Effector CD8-positive, alpha-beta T cell (primary cell): ENCODE results near the gene SLC10A1.

Experiments used
- DNase-seq: peaks from one replicate; lab custom pipeline; 2025; lab: John Stamatoyannopoulos, UW

The SLC10A1 gene

DNA sequence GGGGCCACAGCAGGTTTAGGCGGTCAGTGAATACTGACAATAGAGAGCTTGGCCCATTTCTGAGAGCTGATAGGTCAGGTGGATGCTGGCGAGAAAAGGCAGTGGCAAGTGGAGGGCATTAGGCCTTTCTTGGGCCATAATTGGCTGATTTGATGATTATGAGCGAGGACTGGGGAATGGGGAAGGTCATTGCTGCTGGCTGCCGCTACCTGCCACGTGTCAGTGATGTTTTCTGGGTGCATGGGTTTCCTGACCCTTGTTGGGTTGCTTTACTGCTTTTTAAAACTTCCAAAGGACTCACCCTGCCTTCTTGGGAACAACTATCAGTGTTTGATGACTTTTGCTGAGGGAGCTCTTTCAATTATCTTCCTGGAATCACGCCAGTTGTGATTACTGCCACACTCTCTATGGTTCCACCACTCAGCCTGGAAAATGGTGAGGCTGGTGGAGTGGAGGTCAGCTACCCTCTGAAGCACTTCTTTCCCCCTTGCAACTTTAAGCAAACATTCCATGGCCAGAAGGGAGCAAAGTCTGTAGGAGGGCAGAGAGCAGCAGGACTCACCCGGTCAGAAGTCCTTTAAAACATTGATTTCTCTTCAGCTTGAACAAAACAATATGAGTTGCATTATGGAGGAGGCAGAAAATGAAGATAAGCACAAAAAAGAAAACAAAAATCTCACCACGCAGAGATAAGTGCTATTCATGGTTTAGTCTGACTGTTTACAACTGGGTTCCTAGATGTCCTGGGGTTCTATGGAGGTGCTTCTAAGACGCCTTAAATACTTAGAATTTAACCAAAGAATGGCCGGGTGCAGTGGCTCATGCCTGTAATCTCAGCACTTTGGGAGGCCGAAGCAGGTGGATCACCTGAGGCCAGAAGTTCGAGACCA is 12.1 kb upstream of the SLC10A1 start:
- DNase-seq: no peak

DNA sequence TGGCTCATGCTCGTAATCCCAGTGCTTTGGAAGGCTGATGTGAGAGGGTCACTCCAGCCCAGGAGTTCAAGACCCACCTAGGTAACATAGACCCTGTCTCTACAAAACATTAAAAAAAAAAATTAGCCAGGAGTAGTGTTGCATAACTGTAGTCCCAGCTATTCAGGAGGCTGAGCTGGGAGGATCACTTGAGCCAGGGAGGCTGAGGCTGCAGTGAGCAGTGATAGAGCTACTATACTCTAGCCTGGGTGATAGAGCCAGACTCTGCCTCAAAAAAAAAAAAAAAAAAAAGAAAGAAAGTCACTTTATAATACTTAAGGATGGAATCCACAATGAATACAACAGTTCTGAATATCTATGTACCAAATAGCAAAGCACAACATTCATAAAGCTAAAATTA is 10.2 kb upstream of the SLC10A1 start:
- no peak for DNase-seq

DNA sequence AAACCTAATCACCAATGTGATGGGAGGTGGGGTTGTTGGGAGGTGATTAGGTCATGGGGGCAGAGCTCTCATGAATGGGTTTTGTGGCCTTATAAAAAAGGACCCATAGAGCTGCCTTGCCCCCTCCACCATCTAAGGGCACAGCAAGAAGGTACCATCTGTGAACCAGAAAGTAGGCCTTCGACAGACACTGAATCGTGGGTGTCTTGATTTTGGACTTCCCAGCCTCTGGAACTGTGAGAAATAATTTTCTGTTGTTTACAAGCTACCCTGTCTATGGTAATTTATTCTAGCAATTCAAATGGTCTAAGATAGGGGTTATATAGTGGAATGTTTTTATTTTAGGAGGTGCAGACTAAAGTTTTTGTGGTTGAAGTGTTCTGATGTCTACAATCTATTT is 7.9 kb upstream of the SLC10A1 start:
- no peak for DNase-seq

DNA sequence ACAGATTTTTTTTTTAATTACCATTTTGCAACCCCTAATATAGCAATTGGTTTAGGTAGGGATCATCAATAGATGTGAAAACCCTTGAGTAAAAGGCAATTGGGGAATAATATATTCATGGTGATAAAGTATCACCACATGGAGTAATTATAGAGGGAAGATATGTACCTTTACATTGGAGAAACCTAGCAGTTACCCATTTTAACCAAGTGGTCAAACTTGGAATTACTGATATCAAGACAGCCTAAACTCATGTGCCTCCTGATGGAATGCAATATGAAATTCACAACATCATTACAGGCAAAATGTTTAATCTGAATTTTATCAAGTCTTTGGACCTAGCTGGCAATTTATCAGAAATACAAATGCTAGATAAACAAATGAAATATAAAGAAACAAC is 6.7 kb upstream of the SLC10A1 start:
- no peak for DNase-seq

DNA sequence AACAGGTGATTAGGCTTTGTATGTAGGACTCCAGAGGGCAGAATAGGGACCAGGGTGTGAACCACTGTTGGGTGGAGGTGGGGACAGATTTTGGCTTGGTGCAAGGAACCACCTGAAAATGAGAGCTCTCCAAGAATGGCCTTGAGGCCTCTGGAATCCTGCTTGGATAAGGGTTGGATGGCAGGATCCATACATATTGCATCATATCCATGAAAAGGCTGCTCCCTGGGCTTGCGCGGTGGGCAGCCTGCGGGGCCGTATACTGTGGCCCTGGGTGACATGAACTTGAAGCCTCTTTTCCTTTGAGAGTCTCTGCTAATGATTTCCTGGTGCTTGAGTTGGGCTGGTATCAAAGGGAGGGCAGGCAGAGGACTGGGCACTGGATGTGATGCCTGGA is 1.3 kb upstream of the SLC10A1 start:
- DNase-seq: no peak

DNA sequence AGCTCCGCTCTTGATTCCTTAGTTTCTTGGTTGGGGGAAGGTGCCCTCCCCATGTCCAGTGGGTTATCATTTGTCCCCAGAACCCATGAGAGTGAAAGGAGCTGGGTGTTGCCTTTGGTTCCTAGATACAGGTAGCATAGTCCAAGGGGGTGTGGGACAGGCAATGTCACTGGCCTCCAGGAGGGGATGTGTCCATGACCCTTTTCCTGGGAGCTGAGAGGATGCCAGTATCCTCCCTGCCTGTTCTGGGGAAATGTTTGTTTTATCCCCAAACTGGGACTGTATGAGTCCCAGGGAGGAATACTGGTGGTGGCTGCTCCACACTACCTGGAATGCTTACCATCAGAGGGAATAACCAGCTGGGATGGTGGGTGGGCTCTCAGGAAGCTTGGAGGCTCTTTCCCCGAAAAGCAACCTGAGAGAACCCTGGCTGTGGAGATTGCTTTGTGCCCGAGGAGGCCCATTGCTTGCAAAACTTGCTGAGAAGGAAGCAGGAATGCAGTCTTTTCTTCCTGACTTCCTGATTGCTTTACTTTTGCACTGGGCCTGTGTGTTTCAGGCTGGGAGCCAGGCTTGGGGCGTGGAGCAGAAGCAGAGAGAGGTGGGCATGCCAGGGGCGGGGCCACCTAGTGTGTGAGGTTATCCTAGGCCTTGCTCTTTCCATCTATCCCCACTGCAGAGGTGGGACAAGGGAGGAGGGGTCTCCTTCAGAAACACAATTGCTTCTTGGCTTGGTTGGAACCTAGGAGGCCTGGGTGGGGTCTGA is 715 bp upstream of the SLC10A1 start:
- DNase-seq: no peak

DNA sequence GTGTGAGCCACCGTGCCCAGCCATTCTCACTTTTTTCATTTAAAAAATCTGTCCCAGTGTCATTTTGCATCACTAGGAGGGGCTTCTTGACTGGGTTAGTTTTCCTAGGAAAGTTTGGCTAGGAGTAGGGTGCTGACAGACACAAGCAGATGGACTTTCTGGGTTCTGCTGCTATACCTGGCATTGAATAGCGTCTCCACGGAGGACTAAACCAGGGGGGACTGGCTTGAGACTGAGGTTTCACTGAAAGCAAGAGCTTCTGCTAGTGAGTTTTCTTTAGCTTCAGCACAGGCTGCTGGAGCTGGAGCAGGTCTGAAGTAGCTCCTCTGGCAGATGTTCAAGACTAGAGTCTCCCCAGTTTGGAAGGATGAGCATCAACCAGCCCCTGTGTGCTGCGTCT is 1.4 kb downstream of the SLC10A1 start:
- no peak for DNase-seq

DNA sequence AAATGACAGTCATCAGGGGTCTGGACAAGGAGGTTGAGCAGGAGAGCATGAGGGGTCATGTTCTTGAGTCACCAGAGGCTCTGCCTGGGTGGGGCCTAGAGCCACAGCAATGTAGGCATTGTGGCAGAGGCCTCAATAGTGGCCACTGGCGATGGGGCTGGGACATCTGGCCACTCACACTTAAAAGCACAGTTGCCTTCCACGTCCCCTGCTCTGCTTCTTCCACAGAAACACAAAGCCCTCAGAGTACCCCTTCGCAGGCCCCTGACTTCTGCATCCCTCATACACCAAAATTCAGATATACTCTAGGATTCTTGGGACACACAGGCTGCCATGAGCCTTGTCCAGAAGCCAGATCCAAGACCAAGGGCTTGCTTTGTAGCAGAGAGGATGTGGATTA is 2.2 kb downstream of the SLC10A1 start:
- DNase-seq: no peak

DNA sequence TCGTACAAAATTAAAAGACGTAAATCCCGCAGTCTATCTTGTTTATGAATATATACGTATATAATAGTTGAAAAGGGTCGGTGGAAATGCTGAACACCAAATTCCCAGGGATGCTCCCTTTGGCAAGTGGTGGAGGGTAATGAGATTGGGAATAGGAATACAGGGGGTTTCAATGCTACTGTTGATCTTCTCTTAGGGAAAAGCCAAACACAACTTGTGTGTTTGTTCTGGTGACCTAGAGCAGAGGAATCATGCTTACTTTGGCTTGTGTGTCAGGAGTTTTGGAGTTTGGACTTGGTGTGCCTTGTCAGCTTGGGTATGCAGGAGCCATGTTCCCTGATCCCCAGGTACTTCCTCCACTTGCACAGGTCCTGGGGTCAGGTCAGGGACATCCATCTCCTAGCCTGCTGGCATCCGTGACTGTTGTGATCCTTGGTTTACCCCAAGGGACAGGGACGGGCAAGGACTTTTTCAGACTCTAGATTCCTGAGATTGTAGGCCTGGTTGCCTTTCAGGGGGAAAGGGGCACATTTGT is 4.1 kb downstream of the SLC10A1 start:
- DNase-seq: no peak

DNA sequence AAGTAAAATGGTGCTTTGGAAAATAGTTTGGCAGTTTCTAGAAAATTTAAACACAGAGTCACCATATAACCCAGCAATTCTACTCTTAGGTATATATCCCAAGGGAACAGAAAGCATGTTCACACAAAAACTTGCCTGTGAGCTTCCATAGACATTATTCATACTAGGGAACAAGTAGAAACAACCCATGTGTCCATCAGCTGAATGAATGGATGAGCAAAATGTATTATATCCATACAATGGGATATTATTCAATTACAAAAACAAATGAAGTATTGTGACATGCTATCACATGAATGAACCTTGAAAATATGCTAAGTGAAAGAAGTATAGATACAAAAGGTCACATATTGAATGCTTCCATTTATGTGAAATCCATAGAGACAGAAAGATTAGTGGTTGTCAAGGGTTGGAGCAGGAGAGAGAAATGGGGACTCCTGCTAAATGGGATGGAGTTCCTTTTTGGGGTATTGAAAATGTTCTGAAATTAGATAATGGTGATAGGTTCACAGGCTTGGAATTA is 7.9 kb downstream of the SLC10A1 start:
- DNase-seq: no peak

DNA sequence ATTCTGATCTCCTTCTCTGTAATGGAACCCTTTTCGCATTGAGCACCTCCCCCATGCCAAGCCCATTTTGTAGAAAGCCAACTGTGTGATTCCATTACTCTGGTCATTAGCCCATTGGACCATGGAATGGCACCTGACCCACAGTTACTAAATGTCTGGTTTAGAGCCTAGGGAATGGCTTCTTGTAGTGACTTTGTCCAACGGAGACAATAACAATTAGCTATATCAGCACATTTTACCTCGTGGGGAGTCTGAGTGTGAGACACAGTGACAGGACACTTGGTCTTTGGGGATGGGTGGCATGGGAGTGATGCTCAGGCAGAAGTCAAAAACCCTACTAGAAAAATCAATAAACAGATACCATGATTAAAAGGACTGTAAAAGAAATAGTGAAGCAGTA is 10.4 kb downstream of the SLC10A1 start:
- no peak for DNase-seq

DNA sequence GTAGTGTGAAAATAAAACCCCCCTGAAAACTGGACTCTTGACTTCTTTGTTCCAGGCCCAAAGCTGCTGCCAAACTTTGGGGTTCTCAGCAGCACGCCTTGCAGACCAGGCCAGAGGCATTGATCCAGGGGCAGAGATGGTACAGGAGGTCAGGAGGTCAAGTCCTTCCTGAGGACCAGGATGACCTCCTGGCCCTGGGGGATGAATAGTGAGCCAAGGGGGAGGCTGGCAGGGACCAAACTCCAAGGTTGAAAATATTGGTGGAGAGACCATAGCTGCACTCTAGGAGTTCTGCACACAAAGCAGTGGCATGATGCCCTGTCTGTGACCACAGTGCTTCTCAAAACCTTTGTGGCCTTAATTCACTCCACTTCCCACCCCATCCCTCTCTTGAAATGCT is 12.1 kb downstream of the SLC10A1 start:
- no peak for DNase-seq

DNA sequence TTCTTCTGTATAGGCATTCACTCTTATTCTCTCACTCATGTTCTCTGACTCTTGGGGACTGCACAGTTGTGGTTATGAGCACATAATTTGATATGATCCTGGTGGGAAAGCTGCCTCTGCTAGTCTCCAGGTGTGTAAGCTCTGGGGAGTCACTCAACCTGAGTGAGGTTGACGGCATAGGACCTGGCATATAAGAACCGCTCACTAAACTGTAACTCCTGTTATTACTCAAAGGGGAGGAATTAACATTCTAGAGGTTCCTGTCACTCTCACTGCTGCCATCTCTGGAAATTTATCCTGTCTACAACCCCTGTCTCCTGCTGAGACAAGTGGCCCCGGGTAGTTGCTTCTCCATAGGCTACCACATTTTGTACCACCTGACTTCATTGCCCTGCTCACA is 16.1 kb downstream of the SLC10A1 start:
- DNase-seq: no peak

DNA sequence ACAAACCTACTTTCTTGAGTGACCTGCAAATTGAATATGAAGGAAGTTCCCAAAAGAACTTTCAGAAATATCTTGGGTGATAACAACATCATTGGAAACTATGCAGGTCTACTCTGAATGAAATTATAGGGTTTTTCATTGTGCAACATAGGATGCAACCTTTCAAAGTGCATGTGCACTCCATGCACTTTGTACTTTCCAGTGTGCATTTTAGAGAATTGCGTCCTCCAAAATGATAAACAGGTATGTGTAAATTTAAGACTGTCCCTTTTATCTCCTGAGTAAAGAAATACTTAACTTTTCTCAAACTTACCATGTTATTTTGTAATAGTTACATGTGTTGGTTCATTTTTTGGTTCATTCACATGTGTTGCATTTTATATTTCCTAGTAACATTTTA is 16.9 kb downstream of the SLC10A1 start:
- no peak for DNase-seq

DNA sequence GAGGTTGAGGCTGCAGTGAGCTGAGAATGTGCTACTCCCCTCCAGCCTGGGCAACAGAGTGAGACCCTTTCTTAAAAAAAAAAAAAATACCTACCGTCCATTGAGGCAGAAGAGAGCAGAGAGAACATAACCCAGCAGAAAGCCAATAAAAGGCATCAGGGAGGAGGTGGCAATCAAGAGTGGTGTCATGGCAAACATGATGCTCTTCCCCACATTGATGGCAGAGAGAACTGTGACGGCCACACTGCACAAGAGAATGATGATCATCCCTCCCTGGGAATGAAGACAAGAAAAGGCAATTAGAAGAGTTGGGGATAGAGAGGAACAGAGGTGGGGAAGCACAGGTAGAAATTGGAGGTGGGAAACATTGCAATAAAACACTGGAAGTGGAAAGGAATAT is 18.0 kb downstream of the SLC10A1 start:
- no peak for DNase-seq

DNA sequence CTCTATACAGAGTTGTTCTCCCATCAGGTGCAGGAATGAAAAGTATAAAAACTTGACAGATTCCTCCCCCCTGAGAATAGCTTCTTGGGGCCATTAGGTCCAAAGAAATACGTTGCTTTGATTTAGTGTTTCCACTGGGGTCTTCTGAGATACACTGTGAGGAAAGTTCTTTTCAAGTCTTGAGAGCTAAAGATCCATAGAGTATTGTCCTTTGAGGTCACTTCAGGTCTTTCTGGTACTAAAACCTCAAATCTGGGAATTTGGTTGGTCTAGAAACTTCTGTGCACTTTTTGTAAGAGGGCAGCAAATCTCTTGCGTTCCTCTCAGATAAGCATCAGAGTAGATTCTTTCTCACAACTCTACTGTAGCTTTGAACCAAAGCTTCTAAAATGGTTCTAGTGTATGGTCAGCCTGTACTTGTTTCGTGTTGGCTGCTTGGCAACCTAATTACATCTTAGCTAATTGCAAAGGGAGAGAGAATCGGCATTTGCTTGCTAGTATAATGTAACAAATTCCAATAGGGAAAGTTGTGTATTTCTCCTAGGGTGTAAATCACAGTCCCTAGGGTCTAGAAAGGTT is 20.1 kb downstream of the SLC10A1 start:
- DNase-seq: no peak

DNA sequence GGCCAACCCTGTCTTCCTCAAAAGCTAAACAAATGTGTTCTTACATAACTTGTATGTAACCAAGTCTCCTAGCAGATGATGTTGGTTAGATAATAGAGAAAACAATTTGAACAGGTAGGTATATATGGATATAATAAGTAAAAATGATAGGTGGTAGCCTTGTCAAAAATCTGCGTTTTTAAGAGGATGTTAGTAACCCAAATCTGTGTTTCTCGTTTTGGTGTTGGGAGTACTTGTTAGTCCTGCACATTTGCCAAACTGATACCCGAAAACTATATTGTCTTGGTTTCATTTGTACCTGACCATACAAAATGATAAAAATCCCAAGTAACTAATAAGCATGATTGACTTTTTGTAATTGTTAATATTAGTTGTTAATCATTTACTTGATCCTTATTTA is 22.0 kb downstream of the SLC10A1 start:
- DNase-seq: no peak

DNA sequence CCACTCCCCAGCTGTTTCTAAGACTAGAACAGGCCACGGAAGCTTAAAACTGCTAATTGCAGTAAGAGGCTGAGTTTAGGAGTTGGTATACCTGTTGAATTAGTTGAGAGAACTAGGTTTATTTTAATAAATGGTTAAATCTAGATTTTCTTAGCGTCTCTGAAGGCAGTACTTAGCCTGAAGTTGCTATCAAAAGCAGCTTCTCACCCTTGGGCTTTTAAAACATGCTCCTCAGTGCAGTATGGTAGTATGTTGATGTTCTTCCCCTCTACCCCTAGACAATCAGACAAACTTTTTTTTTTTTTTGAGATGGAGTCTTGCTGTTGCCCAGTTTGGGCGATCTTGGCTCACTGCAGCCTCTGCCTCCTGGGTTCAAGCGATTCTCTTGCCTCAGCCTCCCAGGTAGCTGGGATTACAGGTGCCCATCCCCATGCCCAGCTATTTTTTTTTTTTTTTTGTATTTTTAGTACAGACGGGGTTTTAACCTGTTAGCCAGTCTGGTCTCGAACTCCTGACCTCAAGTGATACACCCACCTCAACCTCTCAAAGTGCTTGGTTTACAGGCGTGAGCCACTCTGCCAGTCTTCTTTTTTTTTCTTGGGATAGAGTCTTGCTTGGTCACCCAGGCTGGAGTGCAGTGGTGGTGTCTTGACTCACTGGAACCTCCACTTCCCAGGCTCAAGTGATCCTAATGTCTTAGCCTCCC is 23.3 kb downstream of the SLC10A1 start:
- DNase-seq: no peak

DNA sequence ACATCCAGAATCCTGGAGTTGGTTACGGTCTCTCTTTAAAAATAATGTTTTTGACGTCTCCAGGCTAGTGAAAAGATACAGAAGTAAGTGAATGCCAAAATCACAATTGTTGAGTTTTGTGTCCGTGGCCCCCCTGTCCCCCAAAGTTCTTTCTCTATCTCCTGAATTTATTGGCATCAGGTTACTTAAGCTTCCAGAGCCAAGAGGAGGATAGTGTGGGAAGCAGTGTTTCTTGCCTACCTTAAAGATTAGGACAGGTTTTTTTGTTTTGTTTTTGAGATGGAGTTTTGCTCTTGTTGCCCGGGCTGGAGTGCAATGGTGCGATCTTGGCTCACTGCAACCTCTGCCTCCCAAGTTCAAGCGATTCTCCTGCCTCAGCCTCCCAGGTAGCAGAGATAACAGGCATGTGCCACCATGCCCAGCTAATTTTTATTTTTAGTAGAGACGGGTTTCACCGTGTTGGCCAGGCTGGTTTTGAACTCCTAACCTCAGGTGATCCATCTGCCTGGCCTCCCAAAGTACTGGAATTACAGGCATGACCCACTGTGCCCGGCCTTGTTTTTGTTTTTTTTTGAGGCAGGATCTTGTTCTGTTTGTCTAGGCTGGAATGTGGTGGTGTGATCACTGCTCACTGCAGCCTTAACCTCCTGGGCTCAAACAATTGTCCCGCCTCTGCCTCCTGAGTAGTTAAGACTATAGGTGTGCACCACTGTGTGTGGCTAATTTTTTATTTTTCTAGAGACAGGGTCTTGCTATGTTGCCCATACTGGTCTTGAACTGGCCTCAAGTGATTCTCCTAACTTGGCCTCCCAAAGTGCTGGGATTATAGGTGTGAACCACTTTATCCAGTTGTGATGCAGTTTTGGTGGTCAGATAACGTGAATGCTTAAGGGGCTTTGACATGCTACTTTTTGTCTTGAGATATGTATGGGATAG is 24.7 kb downstream of the SLC10A1 start:
- DNase-seq: no peak

DNA sequence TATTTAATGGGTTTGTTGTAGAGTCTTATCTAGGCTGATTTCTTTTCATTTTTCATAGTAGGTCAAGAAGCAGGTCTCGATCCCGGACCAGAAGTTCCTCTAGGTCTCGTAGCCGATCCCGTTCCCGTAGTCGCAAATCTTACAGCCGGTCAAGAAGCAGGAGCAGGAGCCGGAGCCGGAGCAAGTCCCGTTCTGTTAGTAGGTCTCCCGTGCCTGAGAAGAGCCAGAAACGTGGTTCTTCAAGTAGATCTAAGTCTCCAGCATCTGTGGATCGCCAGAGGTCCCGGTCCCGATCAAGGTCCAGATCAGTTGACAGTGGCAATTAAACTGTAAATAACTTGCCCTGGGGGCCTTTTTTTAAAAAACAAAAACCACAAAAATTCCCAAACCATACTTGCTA is 25.9 kb downstream of the SLC10A1 start:
- no peak for DNase-seq

DNA sequence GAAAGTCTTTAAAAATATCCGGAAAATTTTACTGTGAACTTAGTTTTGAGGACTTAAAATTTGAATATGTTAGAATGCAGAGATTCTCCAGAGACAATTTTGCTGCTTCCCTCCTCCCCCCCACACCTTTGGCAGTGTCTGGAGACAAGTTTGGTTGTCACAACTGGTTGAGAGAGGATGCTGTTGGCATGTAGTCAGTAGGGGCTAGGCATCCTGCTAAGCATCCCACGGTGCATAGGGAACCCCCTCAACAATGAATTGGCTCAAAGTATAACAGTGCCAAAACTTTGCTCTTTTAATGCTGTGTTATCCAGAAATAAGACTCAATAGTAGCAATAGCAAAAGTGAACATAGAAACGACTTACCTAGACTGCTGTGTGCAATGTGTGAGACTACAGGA is 26.5 kb downstream of the SLC10A1 start:
- DNase-seq: no peak
